NCI-H1694 (cell line): Measurements from ENCODE around the gene RGS17.
"Not testable (repeated sequence)": the region's sequence is repeated elsewhere in the genome, so short reads cannot be mapped to it uniquely, and the experiment has no call there.

Source experiments
- DNase-seq: peaks from one replicate; lab custom pipeline; 2025; lab: John Stamatoyannopoulos, UW

RGS17 gene

GRCh38 chr6:153032255-153032882, 98.7 kb downstream of the RGS17 start:
- peak; percentile 29 for DNase-seq

- DNase-seq, result no peak
Measured at GRCh38 chr6:153031335-153031955, 99.6 kb downstream of the RGS17 start.

- no peak for DNase-seq
Measured at GRCh38 chr6:153028963-153029362, 102.1 kb downstream of the RGS17 start.

GRCh38 chr6:153028286-153028685, 102.8 kb downstream of the RGS17 start:
- no peak for DNase-seq

- DNase-seq, result no peak
Measured at GRCh38 chr6:153027480-153027879, 103.6 kb downstream of the RGS17 start.

- DNase-seq, result no peak
Measured at GRCh38 chr6:153024709-153025017, 106.4 kb downstream of the RGS17 start.

- DNase-seq, result peak; percentile 73
Measured at GRCh38 chr6:153023977-153024708, 106.9 kb downstream of the RGS17 start.

GRCh38 chr6:153018355-153018754, 112.7 kb downstream of the RGS17 start:
- DNase-seq, result no peak

GRCh38 chr6:153016846-153017245, 114.2 kb downstream of the RGS17 start:
- DNase-seq, result no peak

GRCh38 chr6:153015094-153015640, 115.9 kb downstream of the RGS17 start:
- DNase-seq, result no peak

- DNase-seq, result no peak
Measured at GRCh38 chr6:153013438-153013837, 117.6 kb downstream of the RGS17 start.

GRCh38 chr6:153012856-153013255, 118.2 kb downstream of the RGS17 start:
- no peak for DNase-seq

- DNase-seq, result no peak
Measured at GRCh38 chr6:153003366-153003690, 127.8 kb downstream of the RGS17 start.

- peak; percentile 87 for DNase-seq
Measured at GRCh38 chr6:153002613-153003365, 128.3 kb downstream of the RGS17 start, which contains the start of gene MTRF1L. TSS of gene MTRF1L (minus strand) at chr6:153002709. CDS start at chr6:153002685, 24 bp downstream.

GRCh38 chr6:153001767-153002612, 129.1 kb downstream of the RGS17 start:
- no peak for DNase-seq

GRCh38 chr6:153000790-153001189, 130.3 kb downstream of the RGS17 start:
- DNase-seq, result not testable (repeated sequence)

GRCh38 chr6:153000243-153000642, 130.8 kb downstream of the RGS17 start:
- no peak for DNase-seq

GRCh38 chr6:152999538-152999937, 131.5 kb downstream of the RGS17 start:
- not testable (repeated sequence) for DNase-seq

GRCh38 chr6:152993847-152994246, 137.2 kb downstream of the RGS17 start:
- no peak for DNase-seq

GRCh38 chr6:152993431-152993830, 137.7 kb downstream of the RGS17 start:
- no peak for DNase-seq

- DNase-seq, result no peak
Measured at GRCh38 chr6:152986978-152987377, 144.1 kb downstream of the RGS17 start.
